Stimulated activated effector memory CD8-positive, alpha-beta T cell treated with anti-CD3 and anti-CD28 coated beads, Interleukin-12 subunit alpha, Interleukin-12 subunit beta, amount 100 ng/mL, for 72 hours (primary cell): ENCODE measurements around the gene CCL11.
"Not testable (repeated sequence)": the region's sequence is repeated elsewhere in the genome, so short reads cannot be mapped to it uniquely, and the experiment has no call there.

Experiments used
- ATAC-seq: fragments of 150-1000 bp; cut with Tn5 transposase; 2 replicates; pipeline ENCODE4 v1.10.0; 2021
- DNase-seq, 2 donors: peaks; one replicate each; pipeline ENCODE4 v3.0.0; 2021 to 2022; ENCODE audit warnings: low spot score in 2 of 2
- H3K27ac Mint-ChIP-seq: one replicate; pipeline ENCODE4 v1.8.0; 2022; ENCODE audit warnings: mild to moderate bottlenecking, mixed read lengths
- H3K36me3 Mint-ChIP-seq: one replicate; pipeline ENCODE4 v1.8.0; 2022; ENCODE audit warnings: mild to moderate bottlenecking, mixed read lengths
- H3K4me1 Mint-ChIP-seq: one replicate; pipeline ENCODE4 v1.8.0; 2022; ENCODE audit warnings: mixed read lengths
- H3K4me3 Mint-ChIP-seq: one replicate; pipeline ENCODE4 v1.8.0; 2022; ENCODE audit warnings: mild to moderate bottlenecking, mixed read lengths
- H3K9me3 Mint-ChIP-seq: one replicate; pipeline ENCODE4 v1.8.0; 2022; ENCODE audit warnings: mixed read lengths

Gene CCL11

DNA sequence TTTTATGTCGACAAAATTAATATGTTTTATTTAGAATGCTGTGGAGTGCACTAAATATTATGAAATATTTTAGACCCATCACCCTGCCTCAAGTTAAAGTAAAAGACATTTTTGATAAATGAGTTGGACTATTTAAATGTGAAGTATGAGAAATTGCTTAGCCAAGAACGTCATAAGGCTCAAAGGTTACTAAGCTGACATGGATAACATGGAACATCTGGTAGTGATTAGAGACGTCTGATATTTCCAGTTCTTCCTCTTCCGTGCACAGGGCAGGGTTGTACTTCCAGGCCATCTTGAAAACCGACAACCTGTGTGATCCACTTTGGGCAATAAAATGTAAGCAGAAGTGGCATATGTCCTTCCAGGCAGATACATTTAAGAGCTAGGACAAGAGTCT is 26.5 kb downstream of the CCL11 start:
- Mint-ChIP-seq H3K27ac (no peak overlapping the region), H3K4me1 (no peaks in the 10 kb centered on the region), H3K36me3 (no peaks in the 10 kb centered on the region), H3K9me3 (no peaks in the 10 kb centered on the region), H3K4me3 (no peak overlapping the region)
- DNase-seq: no peak
- no peak for ATAC-seq

DNA sequence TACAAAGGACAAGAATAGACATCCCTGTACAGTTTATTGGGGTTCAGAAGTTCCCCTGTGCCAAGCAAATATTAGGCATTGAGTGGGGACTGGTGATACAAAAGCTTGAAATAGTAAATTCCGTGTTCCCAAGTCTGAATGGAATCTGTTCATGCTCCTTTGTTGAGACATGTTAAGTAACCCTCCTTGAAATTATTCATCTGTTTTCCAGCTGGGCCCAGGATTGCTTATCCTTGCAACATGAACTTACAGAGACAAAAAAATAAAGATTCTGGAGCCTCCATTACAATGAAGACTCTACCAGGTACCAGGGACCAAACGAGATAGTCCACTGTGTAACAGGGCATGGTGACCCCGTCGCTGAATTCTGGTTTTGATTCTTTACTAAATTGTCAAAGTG is 27.6 kb downstream of the CCL11 start:
- Mint-ChIP-seq H3K4me1 (no peaks in the 10 kb centered on the region), H3K36me3 (no peaks in the 10 kb centered on the region), H3K27ac (no peak overlapping the region), H3K9me3 (no peaks in the 10 kb centered on the region), H3K4me3 (no peak overlapping the region)
- DNase-seq: no peak
- no peak for ATAC-seq

DNA sequence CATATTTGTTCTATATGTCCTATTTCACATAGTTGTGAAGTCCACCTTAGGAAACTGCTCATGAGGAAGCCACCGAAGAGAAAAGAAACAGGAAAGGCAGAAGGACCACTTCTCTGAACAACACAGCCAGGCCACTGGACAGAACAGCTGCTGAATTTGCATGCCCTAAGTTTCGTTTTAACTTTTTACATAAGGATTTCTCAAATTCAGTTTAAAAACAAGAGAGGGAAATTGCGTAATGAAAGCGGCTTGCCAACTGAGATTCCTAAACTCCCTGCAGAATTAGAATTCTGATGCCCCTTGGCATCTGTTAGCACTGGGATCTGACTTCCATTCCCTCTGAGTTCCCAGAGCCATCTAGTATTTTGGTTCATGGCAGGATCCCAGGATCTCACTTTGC is 28.7 kb downstream of the CCL11 start:
- Mint-ChIP-seq H3K9me3 (no peaks in the 10 kb centered on the region), H3K36me3 (no peaks in the 10 kb centered on the region), H3K4me3 (no peak overlapping the region), H3K27ac (no peak overlapping the region), H3K4me1 (no peaks in the 10 kb centered on the region)
- ATAC-seq (no peak), DNase-seq (no peak)

DNA sequence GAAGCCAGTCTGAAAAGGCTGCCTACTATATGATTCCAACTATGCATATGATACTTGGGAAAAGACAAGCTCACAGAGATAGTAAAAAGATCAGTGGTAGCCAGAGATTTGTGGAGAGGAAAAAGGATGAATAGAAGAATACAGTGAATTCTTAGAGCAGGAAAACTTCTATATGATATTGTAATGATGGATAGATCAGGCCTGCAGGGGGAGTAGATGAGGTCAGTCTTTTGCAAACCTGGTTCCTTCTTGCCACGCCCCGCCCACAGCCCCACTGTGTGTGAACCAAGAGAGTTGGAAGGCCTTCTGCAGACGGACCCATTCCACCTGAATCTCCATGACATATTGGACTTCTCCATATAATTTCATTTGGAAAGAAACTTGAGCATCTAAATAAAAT is 32.9 kb downstream of the CCL11 start:
- Mint-ChIP-seq H3K36me3 (no peaks in the 10 kb centered on the region), H3K9me3 (no peaks in the 10 kb centered on the region), H3K4me1 (no peaks in the 10 kb centered on the region), H3K4me3 (no peak overlapping the region), H3K27ac (no peak overlapping the region)
- DNase-seq (no peak), ATAC-seq (no peak)

DNA sequence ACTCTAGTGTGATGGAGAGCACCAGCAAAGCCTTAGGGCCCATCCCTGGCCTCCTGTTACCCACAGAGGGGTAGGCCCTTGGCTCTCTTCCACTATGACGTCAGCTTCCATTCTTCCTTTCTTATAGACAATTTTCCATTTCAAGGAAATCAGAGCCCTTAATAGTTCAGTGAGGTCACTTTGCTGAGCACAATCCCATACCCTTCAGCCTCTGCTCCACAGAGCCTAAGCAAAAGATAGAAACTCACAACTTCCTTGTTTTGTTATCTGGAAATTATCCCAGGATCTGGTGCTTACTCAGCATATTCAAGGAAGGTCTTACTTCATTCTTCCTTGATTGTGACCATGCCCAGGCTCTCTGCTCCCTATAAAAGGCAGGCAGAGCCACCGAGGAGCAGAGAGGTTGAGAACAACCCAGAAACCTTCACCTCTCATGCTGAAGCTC is 33.5 kb downstream of the CCL11 start, which contains the start of gene CCL8:
TSS of gene CCL8 (plus strand) at position 397 of the 445 bp plus-strand sequence. CDS start 67 bp downstream, outside the sequence.
- Mint-ChIP-seq H3K9me3 (no peaks in the 10 kb centered on the region), H3K36me3 (no peaks in the 10 kb centered on the region), H3K4me1 (no peaks in the 10 kb centered on the region), H3K27ac (no peak within 1 kb of the TSS), H3K4me3 (no peak within 1 kb of the TSS)
- ATAC-seq (no peak), DNase-seq (no peak)

DNA sequence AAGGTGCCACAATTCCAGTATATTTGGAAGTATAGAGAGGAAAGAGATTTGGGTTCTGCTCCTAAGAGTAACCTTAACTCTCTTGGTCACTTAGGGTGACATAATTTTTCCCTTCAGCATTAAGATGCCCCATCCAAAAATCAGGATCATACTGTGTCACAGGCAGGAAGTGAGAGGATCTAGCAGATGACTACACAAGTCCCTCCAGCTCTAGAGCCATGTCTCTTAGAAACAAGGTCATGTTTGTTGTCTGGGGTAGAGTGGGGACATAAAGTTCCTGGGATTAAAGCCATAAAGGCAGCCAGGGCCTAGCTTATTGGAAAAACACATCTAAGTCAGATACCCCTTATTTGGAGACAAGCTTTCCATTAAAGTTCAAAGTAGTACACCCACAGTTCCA is 36.4 kb downstream of the CCL11 start:
- Mint-ChIP-seq H3K4me1 (no peaks in the 10 kb centered on the region), H3K4me3 (no peak overlapping the region), H3K9me3 (peaks cover 6% of the 10 kb centered on the region), H3K36me3 (no peaks in the 10 kb centered on the region), H3K27ac (no peak overlapping the region)
- DNase-seq (no peak), ATAC-seq (no peak)

DNA sequence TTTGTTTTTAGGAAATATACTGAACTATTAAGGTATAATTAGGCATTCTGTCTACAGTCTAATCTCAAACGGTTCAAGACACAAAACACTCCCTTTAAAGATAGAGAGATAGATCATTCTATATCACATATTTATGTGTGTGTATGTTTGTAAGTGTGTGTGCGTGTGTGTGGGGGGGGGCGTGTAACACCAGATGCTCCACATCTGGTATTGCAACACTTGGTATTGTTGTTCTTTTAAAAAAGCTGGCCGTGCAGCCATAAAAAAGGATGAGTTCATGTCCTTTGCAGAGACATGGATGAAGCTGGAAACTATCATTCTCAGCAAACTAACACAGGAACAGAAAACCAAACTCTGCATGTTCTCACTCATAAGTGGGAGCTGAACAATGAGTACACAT is 42.0 kb downstream of the CCL11 start:
- not testable (repeated sequence) for ATAC-seq, DNase-seq, H3K9me3 Mint-ChIP-seq, H3K27ac Mint-ChIP-seq, H3K4me3 Mint-ChIP-seq, H3K4me1 Mint-ChIP-seq, H3K36me3 Mint-ChIP-seq

DNA sequence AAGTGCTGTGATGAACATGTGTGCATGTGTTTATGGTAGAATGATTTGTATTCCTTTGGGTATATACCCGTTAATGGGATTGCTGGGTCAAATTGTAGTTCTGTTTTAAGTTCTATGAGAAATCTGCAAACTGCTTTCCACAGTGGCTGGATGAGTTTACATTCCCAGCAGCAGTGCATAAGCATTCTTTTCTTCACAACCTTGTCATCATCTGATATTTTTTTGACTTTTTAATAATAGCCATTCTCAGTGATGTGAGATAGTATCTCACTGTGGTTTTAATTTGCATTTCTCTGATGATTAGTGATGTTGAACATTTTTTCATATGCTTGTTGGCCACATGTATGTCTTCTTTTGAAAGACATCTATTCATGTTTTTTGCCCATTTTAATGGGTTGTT is 52.2 kb downstream of the CCL11 start:
- H3K36me3 Mint-ChIP-seq: no peaks in the 10 kb centered on the region
- DNase-seq: no peak
- no peak overlapping the region for H3K27ac Mint-ChIP-seq
- H3K9me3 Mint-ChIP-seq: peaks cover 2% of the 10 kb centered on the region
- no peaks in the 10 kb centered on the region for H3K4me1 Mint-ChIP-seq
- ATAC-seq: no peak
- no peak overlapping the region for H3K4me3 Mint-ChIP-seq
